ENCODE measurements around the gene EZH2. TPM values are rescaled to one million over a fixed set of nuclear protein-coding genes. Genes with fewer than 3 reads are reported as not detected.

EZH2 gene
- total and polyA plus RNA-seq, 12 donors, result 0.53 to 4.6 (median 1.4) TPM

- intact Hi-C loops (cut with DNase I), result no loop called here
- no peak for TF ChIP-seq CTCF (IDR thresholded peaks at IDR 0.05)
- WGBS, 2 donors, result 96% methylated on average over 5 of the region's 5 CpGs
These were observed 81.0 kb downstream of the EZH2 start for GRCh38 chr7:148803094-148803493.

GRCh38 chr7:148802101-148802493, 82.0 kb downstream of the EZH2 start:
- intact Hi-C loops (cut with DNase I), result no loop called here
- Histone ChIP-seq H3K27ac (no peak overlapping the region), H3K27me3 (no peaks in the 10 kb centered on the region), H3K4me3 (no peak overlapping the region), H3K36me3 (peaks cover 0 to 97% (median 42%) of the 10 kb centered on the region in 9 donors), H3K4me1 (no peaks in the 10 kb centered on the region), H3K9me3 (no peaks in the 10 kb centered on the region)
- 90 to 93% methylated on average over 10 of the region's 10 CpGs for WGBS, 2 donors
- TF ChIP-seq CTCF (IDR thresholded peaks at IDR 0.05), result no peak
- ATAC-seq (no peak), DNase-seq (no peak)

More at GRCh38 chr7:148803094-148803493, 81.0 kb downstream of the EZH2 start:
- no peaks in the 10 kb centered on the region for H3K4me1 ChIP-seq
- H3K27ac ChIP-seq, result no peak overlapping the region
- no peaks in the 10 kb centered on the region for H3K27me3 ChIP-seq
- DNase-seq (no peak), ATAC-seq (no peak)
- H3K4me3 ChIP-seq, result no peak overlapping the region
- H3K36me3 ChIP-seq, result peaks cover 0 to 96% (median 40%) of the 10 kb centered on the region in 9 donors
- H3K9me3 ChIP-seq, result no peaks in the 10 kb centered on the region

GRCh38 chr7:148800677-148801076, 83.4 kb downstream of the EZH2 start:
- ATAC-seq (no peak), DNase-seq (no peak)
- no peak overlapping the region for H3K27ac ChIP-seq
- H3K4me3 ChIP-seq, result no peak overlapping the region
- H3K27me3 ChIP-seq, result no peaks in the 10 kb centered on the region
- peaks cover 0 to 98% (median 53%) of the 10 kb centered on the region in 9 donors for H3K36me3 ChIP-seq
- intact Hi-C loops (cut with DNase I), result no loop called here
- no peak for TF ChIP-seq CTCF (IDR thresholded peaks at IDR 0.05)
- 91 to 92% methylated on average over 13 of the region's 13 CpGs for WGBS, 2 donors
- no peaks in the 10 kb centered on the region for H3K4me1 ChIP-seq
- no peaks in the 10 kb centered on the region for H3K9me3 ChIP-seq

GRCh38 chr7:148799893-148800555, 84.1 kb downstream of the EZH2 start:
- WGBS, 2 donors, result 82 to 84% methylated on average over 10 of the region's 10 CpGs
- intact Hi-C loops (cut with DNase I), result no loop called here
- no peaks in the 10 kb centered on the region for H3K27me3 ChIP-seq
- no peak for DNase-seq
- no peaks in the 10 kb centered on the region for H3K9me3 ChIP-seq
- no peak for ATAC-seq
- H3K27ac ChIP-seq, result no peak overlapping the region
- peaks cover 0 to 98% (median 55%) of the 10 kb centered on the region in 9 donors for H3K36me3 ChIP-seq
- no peaks in the 10 kb centered on the region for H3K4me1 ChIP-seq
- no peak overlapping the region for H3K4me3 ChIP-seq
- no peak for TF ChIP-seq CTCF (IDR thresholded peaks at IDR 0.05)
